HG03175 (cell line): ENCODE measurements around the gene PIP5K1B.

Experiments
- ATAC-seq: cut with Tn5 transposase; IDR thresholded peaks from one replicate; pipeline ENCODE4 v1.9.1; 2021; ENCODE audit warnings: mild to moderate bottlenecking, moderate library complexity; ENCODE audit not compliant: unreplicated experiment

Gene PIP5K1B

GRCh38 chr9:68706363-68707201 lies 1.5 kb downstream of the PIP5K1B start:
- peak; percentile 15 for ATAC-seq

- ATAC-seq, result no peak
Observed at GRCh38 chr9:68707801-68708488, 2.9 kb downstream of the PIP5K1B start.

- no peak for ATAC-seq
Observed at GRCh38 chr9:68708513-68708912, 3.5 kb downstream of the PIP5K1B start.

GRCh38 chr9:68709291-68710110 lies 4.5 kb downstream of the PIP5K1B start:
- ATAC-seq, result no peak

- ATAC-seq, result no peak
Observed at GRCh38 chr9:68710111-68710471, 5.1 kb downstream of the PIP5K1B start.

GRCh38 chr9:68711281-68711680 lies 6.2 kb downstream of the PIP5K1B start:
- no peak for ATAC-seq

GRCh38 chr9:68711932-68712331 lies 6.9 kb downstream of the PIP5K1B start:
- ATAC-seq, result no peak

- no peak for ATAC-seq
Observed at GRCh38 chr9:68714416-68715180, 9.6 kb downstream of the PIP5K1B start.

GRCh38 chr9:68715181-68715456 lies 10.1 kb downstream of the PIP5K1B start:
- ATAC-seq, result no peak

GRCh38 chr9:68717552-68718443 lies 12.8 kb downstream of the PIP5K1B start:
- no peak for ATAC-seq

GRCh38 chr9:68719847-68720246 lies 14.8 kb downstream of the PIP5K1B start:
- no peak for ATAC-seq

GRCh38 chr9:68720656-68721313 lies 15.7 kb downstream of the PIP5K1B start:
- no peak for ATAC-seq

GRCh38 chr9:68721666-68722330 lies 16.8 kb downstream of the PIP5K1B start:
- ATAC-seq, result no peak

GRCh38 chr9:68725070-68725469 lies 20.0 kb downstream of the PIP5K1B start:
- no peak for ATAC-seq

- ATAC-seq, result no peak
Observed at GRCh38 chr9:68726489-68726888, 21.4 kb downstream of the PIP5K1B start.

GRCh38 chr9:68727636-68728035 lies 22.6 kb downstream of the PIP5K1B start:
- no peak for ATAC-seq

GRCh38 chr9:68728731-68729130 lies 23.7 kb downstream of the PIP5K1B start:
- ATAC-seq, result no peak

GRCh38 chr9:68730570-68731235 lies 25.7 kb downstream of the PIP5K1B start:
- ATAC-seq, result no peak
